Measurements from ENCODE around the gene PPP4C. TPM values are rescaled to one million over a fixed set of nuclear protein-coding genes. Genes with fewer than 3 reads are reported as not detected.

PPP4C gene
- total RNA-seq, 2 donors from 2014 or later: 144 to 148 TPM

DNA sequence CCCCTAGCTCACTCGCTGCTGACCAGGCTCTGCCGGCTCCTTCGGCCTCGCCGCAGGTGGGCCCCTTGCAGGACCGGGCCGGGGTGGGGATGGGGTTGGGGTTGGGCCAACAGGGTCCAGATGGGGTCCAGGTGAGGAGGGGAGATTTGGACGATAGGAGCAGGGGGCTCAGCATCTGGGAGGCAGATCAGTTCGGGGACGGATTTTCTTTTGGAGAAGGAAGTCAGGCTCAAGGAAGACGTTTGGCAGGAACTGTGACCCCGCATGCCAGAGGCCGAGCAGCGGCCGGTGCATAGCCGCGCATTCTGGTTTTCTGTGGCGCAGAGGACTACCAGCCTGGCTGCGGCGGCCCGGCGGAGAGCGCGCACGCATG is 11.1 kb upstream of the PPP4C start:
- ATAC-seq (no peak), DNase-seq (ENCODE audit: low spot score) (no peak)
- Mint-ChIP-seq H3K27me3 (no peaks in the 10 kb centered on the region), H3K9me3 (no peaks in the 10 kb centered on the region), H3K36me3 (peaks cover 10% of the 10 kb centered on the region), H3K4me3 (peak overlapping the region; percentile 97), H3K27ac (peak overlapping the region; percentile 98), H3K4me1 (ENCODE audit: low read depth in 2 of 2) (peaks cover 25 to 31% of the 10 kb centered on the region in 2 donors)

DNA sequence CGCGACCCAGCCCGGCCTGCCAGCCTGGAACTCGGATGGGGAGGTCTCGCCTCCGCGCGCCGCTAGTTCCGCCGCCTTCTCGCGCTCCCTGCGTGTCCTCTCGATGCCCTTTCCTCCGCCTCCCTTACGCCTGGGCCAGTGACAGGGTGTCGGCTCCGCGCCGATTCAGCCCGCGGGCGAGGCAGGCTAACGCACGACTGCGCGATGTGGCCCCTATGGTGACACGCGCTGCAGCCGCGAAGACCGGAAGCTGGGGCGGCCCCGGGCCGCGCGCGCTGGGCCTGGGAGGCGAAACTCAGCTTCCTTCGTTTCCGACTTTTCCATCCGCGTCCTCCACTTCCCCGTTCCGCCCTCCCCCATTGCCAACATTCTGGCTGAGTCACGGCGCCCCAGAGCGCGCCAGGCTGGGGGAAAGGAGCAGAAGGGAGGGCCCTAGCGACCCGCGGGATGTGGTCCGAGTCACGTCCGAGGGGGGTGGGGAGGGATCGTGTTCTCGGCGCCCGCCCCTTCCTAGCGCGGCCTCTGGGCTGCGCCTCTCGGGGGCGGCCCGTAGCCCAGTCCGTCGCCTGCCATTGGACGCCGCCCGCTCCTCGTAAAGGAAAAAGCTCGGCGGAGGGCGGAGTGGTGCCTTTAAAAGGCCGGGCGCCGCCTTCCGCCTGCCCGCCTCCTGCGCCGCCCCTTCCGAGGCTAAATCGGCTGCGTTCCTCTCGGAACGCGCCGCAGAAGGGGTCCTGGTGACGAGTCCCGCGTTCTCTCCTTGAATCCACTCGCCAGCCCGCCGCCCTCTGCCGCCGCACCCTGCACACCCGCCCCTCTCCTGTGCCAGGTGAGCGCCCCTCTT is 10.5 kb upstream of the PPP4C start, which contains the start of gene ALDOA:
ALDOA (plus strand) TSS at position 659 of the 841 bp plus-strand sequence. CDS start 1,138 bp downstream, outside the sequence.
- DNase-seq (ENCODE audit: low spot score) (peak; percentile 99), ATAC-seq (peak; percentile 93 to 94)
- Mint-ChIP-seq H3K27ac (peak within 1 kb of the TSS; percentile 98), H3K36me3 (peaks cover 10% of the 10 kb centered on the region), H3K27me3 (no peaks in the 10 kb centered on the region), H3K4me3 (peak within 1 kb of the TSS; percentile 97), H3K4me1 (ENCODE audit: low read depth in 2 of 2) (peaks cover 25 to 35% of the 10 kb centered on the region in 2 donors), H3K9me3 (no peaks in the 10 kb centered on the region)

DNA sequence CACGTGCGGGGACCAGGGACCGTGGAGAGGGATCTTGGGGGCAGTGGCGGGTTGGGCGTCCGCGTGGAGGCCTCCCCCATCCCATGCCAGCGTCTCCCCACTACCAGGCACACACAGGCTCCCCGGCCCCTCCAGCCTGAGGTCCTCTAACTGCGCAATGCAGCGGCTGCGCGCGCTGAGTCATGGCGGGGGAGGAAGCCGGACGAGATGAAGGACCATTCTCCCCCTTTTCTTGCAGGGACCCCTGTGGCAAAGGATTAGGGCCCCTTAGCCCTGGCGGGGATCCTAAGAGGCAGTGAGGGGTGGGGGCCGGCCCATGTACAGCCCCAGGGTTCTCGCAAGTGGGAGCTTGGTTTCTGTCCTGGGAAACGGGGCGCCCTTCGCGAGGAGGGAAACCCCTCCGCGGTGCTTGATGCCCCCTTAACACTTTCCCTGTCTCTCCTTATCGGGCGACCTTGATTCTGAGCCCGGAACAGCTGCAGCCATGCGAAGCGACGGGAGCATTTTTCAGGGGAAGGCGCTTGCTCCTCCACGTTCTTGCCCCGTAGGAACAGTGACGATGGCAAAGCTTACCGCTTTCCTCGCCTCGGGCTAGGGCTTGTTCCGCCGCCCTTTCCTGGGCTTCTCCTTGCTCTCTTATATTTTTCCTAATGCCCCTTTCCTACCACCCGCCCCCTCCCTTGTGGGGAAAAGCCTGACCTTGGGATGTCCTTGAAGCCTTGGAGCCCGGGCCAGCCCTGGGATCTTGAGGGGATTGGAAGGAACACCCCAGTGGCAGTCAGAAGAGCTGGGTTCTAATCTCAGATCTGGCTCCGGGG is 9.6 kb upstream of the PPP4C start:
- Mint-ChIP-seq H3K4me1 (ENCODE audit: low read depth in 2 of 2) (peaks cover 25 to 35% of the 10 kb centered on the region in 2 donors), H3K27ac (peak overlapping the region; percentile 98), H3K27me3 (no peaks in the 10 kb centered on the region), H3K9me3 (no peaks in the 10 kb centered on the region), H3K36me3 (peaks cover 10% of the 10 kb centered on the region), H3K4me3 (peak overlapping the region; percentile 97)
- ATAC-seq: peak; percentile 1 to 19
- peak; percentile 73 for DNase-seq (ENCODE audit: low spot score)

DNA sequence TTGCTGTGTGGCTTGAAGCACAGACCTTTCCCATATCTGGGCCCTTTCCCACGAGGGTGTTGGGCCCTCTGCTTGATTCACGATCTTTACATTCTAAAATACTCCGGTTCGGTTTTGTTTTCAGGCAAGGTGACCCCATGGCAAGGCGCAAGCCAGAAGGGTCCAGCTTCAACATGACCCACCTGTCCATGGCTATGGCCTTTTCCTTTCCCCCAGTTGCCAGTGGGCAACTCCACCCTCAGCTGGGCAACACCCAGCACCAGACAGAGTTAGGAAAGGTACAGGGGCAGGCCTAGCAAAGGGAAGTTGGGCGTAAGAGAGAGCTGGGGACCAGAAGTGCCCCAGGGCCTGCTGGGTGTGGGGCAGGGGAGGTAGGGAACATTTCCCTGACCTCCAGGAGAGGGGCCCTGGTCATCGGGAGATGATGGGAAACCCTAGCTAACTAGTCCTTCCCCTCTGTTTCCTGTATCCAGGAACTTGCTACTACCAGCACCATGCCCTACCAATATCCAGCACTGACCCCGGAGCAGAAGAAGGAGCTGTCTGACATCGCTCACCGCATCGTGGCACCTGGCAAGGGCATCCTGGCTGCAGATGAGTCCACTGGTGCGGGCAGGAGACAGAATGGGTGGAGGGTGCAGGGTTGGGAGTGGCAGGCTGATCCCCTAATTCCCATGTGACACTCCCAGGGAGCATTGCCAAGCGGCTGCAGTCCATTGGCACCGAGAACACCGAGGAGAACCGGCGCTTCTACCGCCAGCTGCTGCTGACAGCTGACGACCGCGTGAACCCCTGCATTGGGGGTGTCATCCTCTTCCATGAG is 8.8 kb upstream of the PPP4C start:
- ATAC-seq: no peak
- no peaks in the 10 kb centered on the region for H3K27me3 Mint-ChIP-seq
- peaks cover 12% of the 10 kb centered on the region for H3K36me3 Mint-ChIP-seq
- H3K27ac Mint-ChIP-seq: peak overlapping the region; percentile 98
- no peaks in the 10 kb centered on the region for H3K9me3 Mint-ChIP-seq
- no peak for DNase-seq (ENCODE audit: low spot score)
- peaks cover 25 to 35% of the 10 kb centered on the region in 2 donors for H3K4me1 Mint-ChIP-seq (ENCODE audit: low read depth in 2 of 2)
- peak overlapping the region; percentile 97 for H3K4me3 Mint-ChIP-seq

DNA sequence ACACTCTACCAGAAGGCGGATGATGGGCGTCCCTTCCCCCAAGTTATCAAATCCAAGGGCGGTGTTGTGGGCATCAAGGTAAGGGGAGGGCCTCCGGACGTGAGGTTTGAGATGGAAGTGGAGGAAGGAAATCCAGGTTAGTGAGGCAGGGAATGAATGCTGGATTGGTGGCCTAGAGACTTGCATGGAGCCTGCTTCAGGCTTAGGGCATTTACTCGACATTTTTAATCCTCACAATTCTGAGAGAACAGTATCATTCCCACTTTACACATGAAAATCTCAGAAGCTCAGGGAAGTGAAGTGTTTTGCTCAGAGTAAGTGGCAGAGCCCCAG is 8.2 kb upstream of the PPP4C start:
- Mint-ChIP-seq H3K36me3 (peaks cover 15% of the 10 kb centered on the region), H3K27ac (peak overlapping the region; percentile 98), H3K4me1 (ENCODE audit: low read depth in 2 of 2) (peaks cover 25 to 38% of the 10 kb centered on the region in 2 donors), H3K27me3 (no peaks in the 10 kb centered on the region), H3K4me3 (peak overlapping the region; percentile 97), H3K9me3 (no peaks in the 10 kb centered on the region)
- ATAC-seq (no peak), DNase-seq (ENCODE audit: low spot score) (no peak)

DNA sequence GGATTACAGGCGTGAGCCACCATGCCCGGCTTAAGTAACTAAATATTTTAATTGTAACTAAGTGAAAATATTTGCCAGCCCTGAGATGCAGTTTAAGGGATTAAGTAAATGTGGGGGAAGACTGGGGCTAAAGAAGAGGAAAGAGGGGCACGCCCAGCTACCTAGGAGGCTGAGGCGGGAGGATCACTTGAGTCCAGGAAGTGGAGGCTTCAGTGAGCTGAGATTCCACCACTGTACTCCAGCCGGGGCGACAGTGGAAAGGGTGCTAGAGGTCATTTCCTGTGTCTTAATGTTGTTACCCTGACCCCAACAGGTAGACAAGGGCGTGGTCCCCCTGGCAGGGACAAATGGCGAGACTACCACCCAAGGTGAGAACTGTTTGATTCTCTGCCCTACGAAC is 7.5 kb upstream of the PPP4C start:
- peaks cover 25 to 38% of the 10 kb centered on the region in 2 donors for H3K4me1 Mint-ChIP-seq (ENCODE audit: low read depth in 2 of 2)
- no peaks in the 10 kb centered on the region for H3K9me3 Mint-ChIP-seq
- no peak for DNase-seq (ENCODE audit: low spot score)
- H3K27ac Mint-ChIP-seq: peak overlapping the region in 1 of 2 donors; percentile 66
- H3K27me3 Mint-ChIP-seq: no peaks in the 10 kb centered on the region
- no peak overlapping the region for H3K4me3 Mint-ChIP-seq
- H3K36me3 Mint-ChIP-seq: peaks cover 15% of the 10 kb centered on the region
- ATAC-seq: no peak

DNA sequence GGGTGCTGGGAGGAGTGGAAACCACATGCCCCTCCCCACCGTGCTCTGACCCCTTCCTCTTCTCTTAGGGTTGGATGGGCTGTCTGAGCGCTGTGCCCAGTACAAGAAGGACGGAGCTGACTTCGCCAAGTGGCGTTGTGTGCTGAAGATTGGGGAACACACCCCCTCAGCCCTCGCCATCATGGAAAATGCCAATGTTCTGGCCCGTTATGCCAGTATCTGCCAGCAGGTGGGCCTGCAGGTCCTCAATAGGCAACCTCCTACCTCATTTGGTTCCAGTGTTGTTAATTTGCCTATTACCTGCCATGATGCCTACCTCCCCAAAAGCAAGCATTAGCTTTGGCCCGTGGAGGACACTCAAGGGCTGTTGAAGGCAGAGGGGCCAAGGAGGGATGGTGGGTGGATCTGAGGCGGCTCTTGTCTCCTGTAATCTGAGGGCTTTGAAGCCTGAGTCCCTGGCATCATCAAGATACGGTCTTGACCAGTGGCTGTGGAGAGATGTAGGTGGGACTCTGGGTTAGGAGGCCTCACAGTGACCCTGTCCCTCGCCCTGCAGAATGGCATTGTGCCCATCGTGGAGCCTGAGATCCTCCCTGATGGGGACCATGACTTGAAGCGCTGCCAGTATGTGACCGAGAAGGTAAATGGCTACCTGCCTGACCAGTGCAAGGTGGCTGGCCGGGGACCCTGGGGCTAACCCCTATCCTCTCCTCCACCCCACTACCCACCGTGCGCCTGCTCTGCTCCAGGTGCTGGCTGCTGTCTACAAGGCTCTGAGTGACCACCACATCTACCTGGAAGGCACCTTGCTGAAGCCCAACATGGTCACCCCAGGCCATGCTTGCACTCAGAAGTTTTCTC is 6.8 kb upstream of the PPP4C start:
- H3K4me3 Mint-ChIP-seq: no peak overlapping the region
- H3K9me3 Mint-ChIP-seq: no peaks in the 10 kb centered on the region
- H3K36me3 Mint-ChIP-seq: peaks cover 15% of the 10 kb centered on the region
- DNase-seq (ENCODE audit: low spot score) (no peak), ATAC-seq (no peak)
- peak overlapping the region in 1 of 2 donors; percentile 66 for H3K27ac Mint-ChIP-seq
- H3K4me1 Mint-ChIP-seq (ENCODE audit: low read depth in 2 of 2): peaks cover 20 to 32% of the 10 kb centered on the region in 2 donors
- H3K27me3 Mint-ChIP-seq: no peaks in the 10 kb centered on the region

DNA sequence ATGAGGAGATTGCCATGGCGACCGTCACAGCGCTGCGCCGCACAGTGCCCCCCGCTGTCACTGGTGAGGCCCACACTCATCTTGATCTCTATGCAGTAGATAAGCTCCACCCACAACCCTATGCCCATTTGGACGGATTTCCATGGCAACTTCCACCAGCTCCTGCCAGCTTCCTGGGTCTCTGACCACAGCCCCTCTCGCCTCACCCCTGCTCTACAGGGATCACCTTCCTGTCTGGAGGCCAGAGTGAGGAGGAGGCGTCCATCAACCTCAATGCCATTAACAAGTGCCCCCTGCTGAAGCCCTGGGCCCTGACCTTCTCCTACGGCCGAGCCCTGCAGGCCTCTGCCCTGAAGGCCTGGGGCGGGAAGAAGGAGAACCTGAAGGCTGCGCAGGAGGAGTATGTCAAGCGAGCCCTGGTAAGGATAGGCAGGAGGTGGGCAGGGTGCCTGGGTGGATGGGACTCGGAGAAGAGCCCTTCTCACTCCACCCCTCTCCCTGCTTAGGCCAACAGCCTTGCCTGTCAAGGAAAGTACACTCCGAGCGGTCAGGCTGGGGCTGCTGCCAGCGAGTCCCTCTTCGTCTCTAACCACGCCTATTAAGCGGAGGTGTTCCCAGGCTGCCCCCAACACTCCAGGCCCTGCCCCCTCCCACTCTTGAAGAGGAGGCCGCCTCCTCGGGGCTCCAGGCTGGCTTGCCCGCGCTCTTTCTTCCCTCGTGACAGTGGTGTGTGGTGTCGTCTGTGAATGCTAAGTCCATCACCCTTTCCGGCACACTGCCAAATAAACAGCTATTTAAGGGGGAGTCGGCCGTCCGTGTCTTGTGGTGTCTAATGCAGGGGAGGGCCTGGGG is 6.0 kb upstream of the PPP4C start:
- Mint-ChIP-seq H3K4me3 (no peak overlapping the region), H3K9me3 (no peaks in the 10 kb centered on the region), H3K4me1 (ENCODE audit: low read depth in 2 of 2) (peaks cover 15 to 31% of the 10 kb centered on the region in 2 donors), H3K27me3 (no peaks in the 10 kb centered on the region), H3K27ac (peak overlapping the region in 1 of 2 donors; percentile 43), H3K36me3 (peaks cover 15% of the 10 kb centered on the region)
- no peak for ATAC-seq
- no peak for DNase-seq (ENCODE audit: low spot score)

DNA sequence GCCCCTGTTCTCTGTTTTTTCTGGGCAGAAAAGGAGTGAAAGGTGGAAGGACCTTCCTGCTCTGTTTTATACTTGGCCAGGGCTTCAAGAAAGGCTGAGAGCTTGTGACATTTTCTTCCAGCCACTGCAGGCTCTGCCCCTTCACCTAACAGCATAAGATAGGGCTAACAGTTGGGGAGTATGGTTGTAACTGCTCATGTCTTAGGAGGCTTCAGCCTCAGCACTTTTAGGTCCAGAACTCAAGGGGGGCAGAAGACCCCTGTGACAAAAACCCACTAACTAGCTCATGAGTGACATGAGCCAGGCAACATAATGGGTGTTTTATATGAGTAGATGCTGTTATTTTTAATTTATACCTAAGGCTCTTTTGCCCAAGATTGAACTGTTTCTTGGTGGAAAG is 5.3 kb upstream of the PPP4C start:
- no peak overlapping the region for H3K4me3 Mint-ChIP-seq
- no peaks in the 10 kb centered on the region for H3K27me3 Mint-ChIP-seq
- DNase-seq (ENCODE audit: low spot score): no peak
- no peaks in the 10 kb centered on the region for H3K9me3 Mint-ChIP-seq
- no peak overlapping the region for H3K27ac Mint-ChIP-seq
- peaks cover 15 to 34% of the 10 kb centered on the region in 2 donors for H3K4me1 Mint-ChIP-seq (ENCODE audit: low read depth in 2 of 2)
- no peak for ATAC-seq
- peaks cover 15% of the 10 kb centered on the region for H3K36me3 Mint-ChIP-seq

DNA sequence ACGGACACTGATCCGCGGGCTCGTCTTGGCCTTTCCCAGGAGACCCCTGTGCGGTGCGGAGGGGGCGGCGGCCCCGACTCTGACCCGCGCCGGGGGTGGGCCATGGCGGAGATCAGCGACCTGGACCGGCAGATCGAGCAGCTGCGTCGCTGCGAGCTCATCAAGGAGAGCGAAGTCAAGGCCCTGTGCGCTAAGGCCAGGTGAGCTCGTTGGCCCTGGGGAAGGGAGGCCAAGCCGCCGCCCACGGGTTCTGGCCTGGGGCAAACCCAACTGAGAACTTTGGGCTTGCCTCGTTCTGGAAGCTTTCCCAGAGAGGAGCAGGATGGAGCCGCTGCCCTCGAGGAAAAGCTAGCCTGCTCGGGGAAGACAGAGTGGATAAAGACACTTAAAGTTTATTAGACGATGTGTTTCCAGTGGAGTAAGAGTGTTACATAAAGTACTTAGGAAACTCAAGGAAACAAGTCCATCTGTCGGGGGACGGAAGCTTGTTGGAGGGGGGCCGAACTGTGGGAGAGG is 540 bp downstream of the PPP4C start:
- DNase-seq (ENCODE audit: low spot score) (no peak), ATAC-seq (peak; percentile 52 to 54)
- Mint-ChIP-seq H3K9me3 (no peaks in the 10 kb centered on the region), H3K27me3 (no peaks in the 10 kb centered on the region), H3K36me3 (peaks cover 15% of the 10 kb centered on the region), H3K4me1 (ENCODE audit: low read depth in 2 of 2) (peaks cover 20 to 38% of the 10 kb centered on the region in 2 donors), H3K4me3 (peak overlapping the region; percentile 97), H3K27ac (peak overlapping the region; percentile 92 to 94)

DNA sequence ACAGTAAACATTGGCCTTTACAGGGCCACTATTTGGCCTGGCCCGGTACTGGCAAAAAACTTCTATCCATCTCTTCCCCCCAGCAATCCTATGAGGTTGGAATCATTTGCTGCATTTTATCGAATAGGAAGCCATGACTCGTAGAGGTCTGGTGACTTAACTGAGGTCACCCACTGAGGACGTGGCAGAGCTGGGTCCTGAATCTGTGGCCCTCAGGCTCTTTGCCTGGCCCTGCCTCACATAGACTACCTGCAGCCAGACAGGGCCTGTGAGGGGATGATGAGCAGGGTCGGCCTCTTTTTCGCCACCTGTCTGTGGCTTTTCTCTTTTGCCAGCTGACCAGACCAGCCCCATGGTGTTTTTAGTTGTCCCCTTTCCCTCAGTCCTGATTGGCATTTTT is 1.9 kb downstream of the PPP4C start:
- no peak for ATAC-seq
- peaks cover 20 to 43% of the 10 kb centered on the region in 2 donors for H3K4me1 Mint-ChIP-seq (ENCODE audit: low read depth in 2 of 2)
- H3K27ac Mint-ChIP-seq: peak overlapping the region; percentile 92 to 94
- peaks cover 16% of the 10 kb centered on the region for H3K36me3 Mint-ChIP-seq
- peak overlapping the region; percentile 97 for H3K4me3 Mint-ChIP-seq
- H3K27me3 Mint-ChIP-seq: no peaks in the 10 kb centered on the region
- H3K9me3 Mint-ChIP-seq: no peaks in the 10 kb centered on the region
- no peak for DNase-seq (ENCODE audit: low spot score)

DNA sequence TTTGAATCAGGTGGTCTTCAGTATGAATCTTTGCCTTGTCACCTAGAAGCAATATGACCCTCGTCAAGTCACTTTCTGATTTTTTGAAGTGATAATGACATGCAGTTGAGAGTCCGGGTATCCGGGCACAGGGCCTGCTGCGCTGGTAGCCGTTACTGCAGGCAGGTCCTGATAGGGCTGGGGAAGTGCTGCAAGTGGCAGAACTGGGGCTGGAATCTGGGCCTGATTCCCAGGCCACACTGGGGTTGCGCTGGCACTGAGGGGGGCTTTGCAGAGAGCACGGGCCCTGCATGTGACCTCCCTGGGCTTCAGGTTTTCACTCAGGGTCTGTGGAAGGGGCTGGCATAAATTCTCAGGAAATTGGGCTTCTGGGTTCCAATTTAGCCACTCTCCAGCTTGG is 3.0 kb downstream of the PPP4C start:
- H3K4me1 Mint-ChIP-seq (ENCODE audit: low read depth in 2 of 2): peaks cover 20 to 43% of the 10 kb centered on the region in 2 donors
- peak overlapping the region in 1 of 2 donors; percentile 27 for H3K27ac Mint-ChIP-seq
- H3K9me3 Mint-ChIP-seq: no peaks in the 10 kb centered on the region
- DNase-seq (ENCODE audit: low spot score) (no peak), ATAC-seq (no peak)
- no peaks in the 10 kb centered on the region for H3K27me3 Mint-ChIP-seq
- peaks cover 16% of the 10 kb centered on the region for H3K36me3 Mint-ChIP-seq
- H3K4me3 Mint-ChIP-seq: no peak overlapping the region

All from natural killer cell treated with Interleukin-12 subunit alpha and Interleukin-12 subunit beta and Interleukin-15 and Interleukin-18, amount 100 ng/mL, for 72 hours (primary cell).